Activated CD4-positive, alpha-beta T cell treated with anti-CD3 and anti-CD28 coated beads, Interleukin-2, Interleukin-6, amounts not matched to agents 100 ng/mL and 50 ng/mL, durations not matched to agents 16 hours and 8 hours (primary cell): Measurements from ENCODE around the gene PRELID3B.
"Not testable (repeated sequence)": the region's sequence is repeated elsewhere in the genome, so short reads cannot be mapped to it uniquely, and the experiment has no call there.

Experiments
- DNase-seq: peaks from one replicate; pipeline ENCODE4 v3.0.0-alpha.2; 2020

The PRELID3B gene

GRCh38 chr20:59047938-59048680, 5.5 kb upstream of the PRELID3B start:
- DNase-seq: peak; percentile 74

- no peak for DNase-seq
Measured at GRCh38 chr20:59046862-59047261, 4.3 kb upstream of the PRELID3B start.

GRCh38 chr20:59044796-59045195, 2.2 kb upstream of the PRELID3B start:
- DNase-seq: no peak

GRCh38 chr20:59044295-59044694, 1.7 kb upstream of the PRELID3B start:
- no peak for DNase-seq

GRCh38 chr20:59043698-59044097, 1.1 kb upstream of the PRELID3B start:
- peak; percentile 27 for DNase-seq

- DNase-seq: peak; percentile 97
Measured at GRCh38 chr20:59042796-59043631, 428 bp upstream of the PRELID3B start.

GRCh38 chr20:59041487-59041886, 1.1 kb downstream of the PRELID3B start:
- not testable (repeated sequence) for DNase-seq

- no peak for DNase-seq
Measured at GRCh38 chr20:59040667-59041066, 1.9 kb downstream of the PRELID3B start.

- no peak for DNase-seq
Measured at GRCh38 chr20:59039233-59039632, 3.4 kb downstream of the PRELID3B start.

GRCh38 chr20:59037386-59037785, 5.2 kb downstream of the PRELID3B start:
- DNase-seq: no peak

GRCh38 chr20:59035381-59035780, 7.2 kb downstream of the PRELID3B start:
- no peak for DNase-seq

GRCh38 chr20:59033616-59034165, 8.9 kb downstream of the PRELID3B start:
- no peak for DNase-seq

GRCh38 chr20:59033093-59033492, 9.5 kb downstream of the PRELID3B start:
- DNase-seq: no peak

GRCh38 chr20:59032713-59033059, 9.9 kb downstream of the PRELID3B start:
- no peak for DNase-seq

- DNase-seq: peak; percentile 98
Measured at GRCh38 chr20:59032023-59032712, 10.4 kb downstream of the PRELID3B start, which contains the start of gene ATP5F1E. Gene ATP5F1E (minus strand): TSS chr20:59032335. CDS start chr20:59032251, 84 bp downstream.

- peak; percentile 47 for DNase-seq
Measured at GRCh38 chr20:59031564-59032022, 11.0 kb downstream of the PRELID3B start.

GRCh38 chr20:59030911-59031563, 11.5 kb downstream of the PRELID3B start:
- no peak for DNase-seq

GRCh38 chr20:59028812-59029211, 13.8 kb downstream of the PRELID3B start:
- no peak for DNase-seq

- no peak for DNase-seq
Measured at GRCh38 chr20:59027741-59028320, 14.8 kb downstream of the PRELID3B start.

- no peak for DNase-seq
Measured at GRCh38 chr20:59026904-59027740, 15.5 kb downstream of the PRELID3B start.

GRCh38 chr20:59025511-59025910, 17.1 kb downstream of the PRELID3B start:
- no peak for DNase-seq
